HG03039 (cell line): ENCODE data around the gene AKNA.

ENCODE experiments used
- ATAC-seq: cut with Tn5 transposase; IDR thresholded peaks from one replicate; pipeline ENCODE4 v1.9.1; 2021; ENCODE audit warnings: mild to moderate bottlenecking, moderate library complexity; ENCODE audit not compliant: unreplicated experiment

AKNA gene

DNA sequence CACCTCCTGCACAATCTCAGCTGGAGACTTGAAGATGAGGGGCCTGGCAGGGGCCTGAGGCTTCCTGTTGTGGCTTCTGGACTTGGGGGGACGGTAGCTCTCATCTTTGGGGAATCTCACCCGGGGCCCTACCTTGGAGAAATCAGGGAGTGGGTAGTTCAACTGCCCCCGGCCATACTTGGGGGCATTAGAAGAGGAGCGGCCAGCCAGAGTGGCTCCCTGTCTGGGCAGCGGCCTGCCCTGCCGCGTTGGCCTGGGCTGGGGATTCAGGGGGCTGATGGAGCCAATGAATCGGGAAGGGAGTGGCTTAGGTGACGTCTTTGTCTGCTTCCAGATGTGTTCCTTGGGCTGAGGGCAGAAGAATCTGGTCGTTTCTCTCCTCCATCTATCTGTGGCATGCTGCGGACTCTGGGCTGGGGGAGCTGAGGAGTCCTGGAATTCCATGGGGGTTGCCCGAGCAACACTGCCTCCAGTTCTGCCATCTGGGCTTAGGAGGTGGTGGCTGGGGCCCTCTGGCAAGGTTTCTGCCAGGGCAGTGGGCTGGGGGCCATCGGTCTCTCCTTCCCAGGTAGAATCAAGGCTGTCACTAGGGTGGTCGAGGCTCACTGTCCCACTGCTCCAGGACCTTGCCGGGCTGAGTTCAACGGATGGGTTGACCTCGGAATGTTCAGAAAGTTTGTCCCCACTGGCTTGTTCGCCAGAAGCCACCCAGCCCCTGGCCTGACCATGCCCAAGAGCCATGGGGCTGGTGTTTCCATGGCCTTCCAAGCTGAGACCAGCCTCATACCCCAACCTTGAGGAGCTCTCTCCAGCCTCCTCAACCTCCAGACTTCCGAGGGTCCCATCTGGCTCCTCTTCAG is 11.0 kb downstream of the AKNA start:
- no peak for ATAC-seq

- ATAC-seq = no peak
Observed at GRCh38 chr9:114375386-114376175, 12.2 kb downstream of the AKNA start.

DNA sequence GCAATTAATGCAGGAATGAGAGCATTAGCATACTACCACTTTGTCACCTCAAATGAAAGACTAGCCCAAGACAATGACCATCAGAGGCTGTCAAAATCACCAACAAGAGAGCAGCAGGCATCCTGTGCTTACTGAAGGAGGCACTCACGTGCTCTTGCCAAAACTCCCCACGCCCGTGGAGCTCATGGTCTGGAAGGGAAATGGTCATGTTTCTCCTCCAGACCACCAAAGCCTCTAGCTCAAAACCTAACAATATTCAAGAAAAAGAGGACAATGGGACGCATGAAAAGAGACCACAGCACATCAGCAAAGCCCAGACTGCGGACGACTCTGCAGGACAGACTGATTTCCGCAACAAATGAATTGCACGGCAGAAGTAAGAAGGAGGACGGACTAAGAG is 12.8 kb downstream of the AKNA start:
- ATAC-seq = no peak

GRCh38 chr9:114373960-114374730 is 13.6 kb downstream of the AKNA start:
- ATAC-seq = no peak

DNA sequence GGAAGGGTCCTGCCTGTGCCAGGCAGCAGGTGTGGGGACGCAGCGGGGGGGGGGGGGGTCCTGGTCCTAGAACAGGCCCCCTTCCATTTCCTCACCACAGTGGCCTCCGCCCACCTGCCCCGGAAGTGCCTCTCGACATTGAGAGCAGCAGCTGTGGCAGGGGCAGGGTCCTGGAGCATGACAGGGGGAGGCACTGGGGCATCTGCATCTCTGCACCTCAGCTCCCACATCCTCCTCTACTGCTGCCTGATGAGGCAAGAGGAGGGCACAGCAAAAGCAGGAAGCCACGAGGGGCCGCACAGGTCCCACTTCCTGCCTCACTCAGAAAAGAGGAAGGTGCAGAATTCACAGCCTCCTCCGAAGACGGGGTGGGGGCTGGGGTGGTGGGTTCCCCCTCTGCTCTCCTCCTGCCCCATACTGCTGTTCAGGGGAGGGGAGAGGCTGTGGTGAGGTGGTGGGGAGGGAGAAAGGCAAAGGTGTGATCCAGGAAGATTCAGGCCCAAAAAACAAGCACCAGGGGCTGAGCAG is 14.8 kb downstream of the AKNA start:
- ATAC-seq = peak; percentile 81

GRCh38 chr9:114371973-114372917 is 15.5 kb downstream of the AKNA start:
- no peak for ATAC-seq

DNA sequence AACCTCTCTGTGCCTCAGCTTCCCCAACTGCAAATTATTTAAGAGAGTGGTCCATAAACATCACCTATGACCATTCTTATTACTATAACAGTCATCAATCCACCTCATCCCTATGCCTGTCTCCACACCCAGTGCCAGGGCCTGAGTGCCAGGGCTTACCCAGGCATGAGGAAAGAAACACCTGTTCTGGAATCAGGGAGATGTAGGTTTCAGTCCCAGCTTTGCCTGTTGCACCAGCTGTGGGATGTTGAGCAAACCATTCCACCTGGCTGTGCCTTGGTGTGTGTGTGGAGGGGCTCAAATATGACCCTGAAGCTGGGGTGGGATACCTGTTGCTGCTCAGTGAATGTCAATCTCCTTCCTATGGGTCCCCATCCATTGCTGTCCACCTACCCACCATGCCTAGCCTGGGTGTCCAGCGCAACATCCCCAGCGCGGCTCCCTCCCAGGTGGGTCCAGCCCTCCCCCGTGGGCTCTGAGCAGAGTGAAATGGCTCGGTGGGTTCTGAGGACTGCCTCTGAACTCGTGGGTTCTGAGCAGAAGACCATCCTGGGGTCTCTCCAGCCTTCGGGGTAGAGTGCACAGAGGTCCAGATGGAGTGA is 16.3 kb downstream of the AKNA start:
- no peak for ATAC-seq

- ATAC-seq = no peak
Observed at GRCh38 chr9:114370968-114371320, 16.8 kb downstream of the AKNA start.

DNA sequence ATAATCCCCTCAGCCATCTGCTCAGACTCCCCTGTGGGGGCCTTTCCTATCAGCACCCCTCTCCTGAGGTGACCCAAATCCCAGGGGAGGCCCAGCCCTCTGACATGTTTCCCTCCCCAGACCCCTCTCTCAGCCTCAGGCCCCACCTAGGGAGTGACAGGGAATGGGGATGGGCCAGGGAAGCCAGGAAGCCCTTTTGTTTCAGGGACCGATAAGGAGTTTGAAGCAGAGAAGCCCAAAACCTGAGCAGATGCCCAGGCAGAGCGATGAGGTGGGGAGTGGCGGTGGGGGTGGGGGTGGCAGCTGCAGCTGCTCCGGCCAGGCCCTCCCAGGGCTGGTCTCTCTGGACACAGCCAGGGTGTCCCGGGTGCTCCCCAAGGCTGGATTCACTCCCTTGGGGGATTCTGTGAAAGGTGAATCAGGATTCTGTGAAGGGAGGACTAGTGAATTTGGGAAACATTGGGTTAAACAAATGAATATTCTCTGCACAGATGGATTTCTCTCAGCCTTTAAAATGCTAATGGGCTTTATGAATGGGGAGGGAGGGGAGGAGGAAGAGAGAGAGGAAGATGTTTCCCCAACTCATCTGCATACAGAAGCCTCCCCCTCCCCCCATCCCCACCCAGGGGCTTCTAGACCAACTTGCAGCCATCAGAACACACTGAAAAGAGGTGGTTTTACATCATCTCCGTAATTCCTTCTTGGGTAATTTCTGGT is 17.4 kb downstream of the AKNA start:
- no peak for ATAC-seq

DNA sequence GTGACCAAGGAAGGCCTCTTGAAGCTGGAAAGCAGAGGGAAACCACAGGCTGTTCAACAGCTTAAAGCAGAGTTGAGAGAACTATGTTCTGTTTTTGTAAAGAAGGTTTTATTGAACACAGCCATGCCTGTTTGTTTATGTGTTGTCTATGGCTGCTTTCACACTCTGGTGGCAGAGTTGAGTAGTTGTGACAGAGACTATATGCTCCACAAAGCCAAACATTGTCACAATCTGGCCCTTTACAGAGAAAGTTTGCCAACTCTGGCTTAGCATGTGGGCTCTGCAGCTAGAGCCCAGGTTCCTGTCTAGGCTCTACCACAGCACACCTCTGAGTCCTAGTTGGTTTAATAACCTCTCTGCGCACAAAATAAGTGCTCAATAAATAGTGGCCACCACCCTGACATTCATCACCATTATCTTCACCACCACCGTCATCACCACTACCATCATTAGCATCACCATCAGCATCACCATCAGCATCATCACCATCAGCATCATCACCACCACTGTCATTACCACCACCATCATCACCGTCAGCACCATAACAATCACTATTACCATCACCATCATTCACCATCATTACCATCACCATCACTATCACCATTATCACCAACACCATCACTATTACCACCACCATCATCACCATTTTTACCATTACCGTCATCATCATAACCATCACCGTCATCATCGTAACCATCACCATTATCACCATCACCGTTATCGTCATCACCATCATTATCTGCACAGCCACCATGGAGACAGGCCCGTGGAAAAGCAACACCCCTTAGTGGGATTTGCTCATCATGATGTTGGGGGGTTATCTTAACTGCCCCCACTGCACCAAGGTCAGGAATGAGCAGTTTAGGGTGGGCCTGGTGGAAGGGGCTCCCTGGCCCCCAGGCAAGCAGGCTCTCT is 18.3 kb downstream of the AKNA start:
- no peak for ATAC-seq

DNA sequence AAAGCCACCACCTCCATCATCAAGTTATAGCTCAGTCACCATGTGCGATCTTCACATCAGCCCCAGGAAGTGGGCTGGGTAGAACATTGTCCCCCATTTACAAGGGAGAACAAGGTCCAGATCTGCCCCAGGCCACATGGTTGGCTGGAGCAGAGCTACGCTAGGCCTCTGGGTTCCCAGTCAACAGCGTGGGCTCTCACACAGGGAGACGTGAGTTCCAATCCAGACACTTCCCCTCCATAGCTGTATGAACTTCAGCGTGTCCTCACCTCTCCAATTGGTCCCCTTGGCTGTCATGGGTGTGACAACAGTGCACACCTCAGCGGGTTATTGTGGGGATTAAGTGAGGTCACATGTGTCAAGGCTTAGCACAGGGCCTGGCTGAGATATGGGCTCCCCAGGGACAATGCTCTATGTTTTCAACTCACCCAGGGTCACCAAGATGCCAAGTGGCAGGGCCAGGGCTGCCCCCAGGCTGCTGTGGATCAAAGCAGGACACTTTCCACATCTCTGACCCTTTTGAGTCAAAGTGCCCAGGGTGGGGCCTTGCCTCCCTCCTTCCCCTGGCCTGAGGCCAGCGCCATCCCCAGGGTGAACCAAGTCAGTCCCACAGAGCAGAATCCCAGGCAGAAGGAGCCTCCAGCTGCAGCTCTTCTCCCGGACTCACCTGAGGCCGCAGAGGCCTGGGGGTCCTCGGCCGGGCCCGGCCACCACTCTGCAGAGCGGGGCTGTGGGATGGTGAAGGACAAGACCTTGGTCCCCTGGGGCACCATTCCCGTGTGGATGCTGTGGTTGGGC is 19.8 kb downstream of the AKNA start:
- ATAC-seq = no peak

GRCh38 chr9:114367366-114367765 is 20.4 kb downstream of the AKNA start:
- no peak for ATAC-seq

GRCh38 chr9:114366334-114367128 is 21.3 kb downstream of the AKNA start:
- ATAC-seq = no peak

DNA sequence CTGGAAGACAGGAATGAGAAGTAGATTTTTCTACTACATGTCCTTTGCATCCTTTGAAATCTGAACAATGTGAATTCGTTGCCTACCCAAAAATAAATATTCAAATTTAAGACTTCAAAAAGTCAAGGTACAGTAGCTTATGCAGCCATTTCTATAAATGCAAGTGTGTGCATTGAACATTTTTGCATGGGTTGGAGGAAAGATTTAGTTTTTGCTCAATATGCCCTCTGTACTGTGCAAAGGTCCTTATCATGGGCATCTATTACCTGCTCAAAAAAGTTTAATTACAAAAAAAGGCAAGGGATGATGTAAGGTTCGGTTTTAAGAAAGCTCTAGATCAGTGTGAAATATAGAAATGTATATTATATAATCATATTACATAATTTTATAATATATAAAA is 22.6 kb downstream of the AKNA start:
- no peak for ATAC-seq

DNA sequence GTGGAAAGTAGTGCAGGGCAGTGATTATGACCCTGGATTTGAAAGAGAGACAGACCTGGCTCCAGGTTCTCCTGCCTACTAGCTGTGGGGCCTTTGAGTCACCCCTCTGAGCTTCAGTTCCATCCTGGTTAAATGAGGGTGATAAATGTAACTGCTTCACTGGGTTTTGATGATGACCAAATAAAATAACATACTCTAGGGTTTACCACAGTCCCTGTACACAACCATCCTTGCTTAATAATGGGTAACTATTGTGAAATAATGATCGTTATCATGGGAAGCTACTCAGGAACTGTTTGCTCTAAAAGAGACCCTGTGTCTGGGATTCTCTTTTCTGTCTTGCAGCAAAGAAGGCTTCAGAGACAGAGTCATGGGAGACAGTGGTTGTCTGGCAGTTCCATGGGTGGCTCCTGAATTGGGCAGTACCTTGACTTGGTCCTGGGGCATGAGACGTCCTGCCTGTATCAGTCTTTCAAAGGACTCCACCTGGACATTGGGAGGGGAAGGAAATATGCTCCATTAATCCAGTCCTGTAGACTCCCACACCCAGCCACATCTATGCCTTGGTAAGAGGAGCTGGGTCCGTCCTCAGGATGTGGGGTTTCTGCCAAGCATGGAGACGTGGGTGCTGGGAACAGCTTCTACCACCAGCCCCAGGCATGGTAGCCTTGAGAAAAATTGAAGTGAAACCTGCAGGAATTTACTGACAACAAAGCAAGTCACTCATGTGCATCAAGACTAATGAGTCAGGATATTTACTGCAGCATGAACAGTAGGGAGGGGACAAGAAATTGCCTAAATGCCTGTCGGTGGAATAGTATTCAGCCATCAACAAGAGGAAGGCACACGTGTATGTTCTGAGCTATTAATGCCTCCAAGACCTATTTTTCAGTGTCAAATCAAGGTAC is 23.4 kb downstream of the AKNA start:
- ATAC-seq = no peak
